SK-N-SH (cell line): ENCODE data around the gene SP100. TPM values are rescaled to one million over a fixed set of nuclear protein-coding genes. Genes with fewer than 3 reads are reported as not detected.

Experiments
- CTCF ChIA-PET: fragments of 300-600, 350-600 bp; formaldehyde crosslinking; extraction: SDS; loops from one replicate; lab custom pipeline; 2021; lab: Yijun Ruan, JAX
- POLR2A ChIA-PET: fragments of 350-600 bp; sonication (Branson Sonifier 250); formaldehyde crosslinking; extraction: SDS; loops from one replicate; lab custom pipeline; 2020; ENCODE audit warnings: antibody characterized with exemption, inconsistent platforms; lab: Yijun Ruan, JAX
- DNase-seq: peaks from one replicate; pipeline ENCODE4 v3.0.0; 2012
- H2AFZ ChIP-seq: fragments of 200-600 bp; sonication (generic); 2 replicates; pipeline ENCODE4 v1.8.1; 2016; ENCODE audit warnings: antibody characterized with exemption, mild to moderate bottlenecking, low read depth
- H3F3A ChIP-seq: fragments of 200-600 bp; sonication (generic); replicated peaks from 2 replicates; pipeline ENCODE3; 2016; ENCODE audit warnings: antibody characterized with exemption, mild to moderate bottlenecking; ENCODE audit not compliant: insufficient read depth
- H3K27ac ChIP-seq, 2 experiments: fragments of 200-500 bp in 1 of 2; fragments of 200-600 bp in 1 of 2; sonication (Bioruptor generic) in 1 of 2; sonication (generic), shearing (Covaris generic) in 1 of 2; 2 replicates each; pipeline versions ENCODE4 v1.5.1 to v1.6.1; 2014 to 2016; ENCODE audit warnings: low read depth in 2 of 2, inconsistent platforms in 1 of 2, low read length in 1 of 2, mild to moderate bottlenecking in 1 of 2, mixed read lengths in 1 of 2
- H3K27me3 ChIP-seq: fragments of 200-600 bp; sonication (generic), shearing (Covaris generic); 2 replicates; pipeline ENCODE4 v1.6.1; 2016; ENCODE audit warnings: mixed run types; ENCODE audit not compliant: insufficient read depth
- H3K36me3 ChIP-seq, 2 experiments: fragments of 200-500 bp in 1 of 2; fragments of 200-600 bp in 1 of 2; sonication (Bioruptor generic) in 1 of 2; sonication (generic) in 1 of 2; replicated peaks in 1 of 2; 2 replicates each; pipeline versions ENCODE3 to v1.5.1; 2014 to 2016; ENCODE audit warnings: low read length in 1 of 2, mild to moderate bottlenecking in 1 of 2; ENCODE audit not compliant: insufficient read depth in 2 of 2, control insufficient read depth in 1 of 2
- H3K4me1 ChIP-seq, 2 experiments: fragments of 200-500 bp in 1 of 2; fragments of 200-600 bp in 1 of 2; sonication (Bioruptor generic) in 1 of 2; sonication (generic), shearing (Covaris generic) in 1 of 2; 2 replicates each; pipeline versions ENCODE4 v1.5.1 to v1.6.1; 2014 to 2016; ENCODE audit warnings: low read depth in 1 of 2, low read length in 1 of 2, mixed run types in 1 of 2; ENCODE audit not compliant: insufficient read depth in 2 of 2, control insufficient read depth in 1 of 2
- H3K4me2 ChIP-seq: fragments of 200-600 bp; sonication (generic), shearing (Covaris generic); 2 replicates; pipeline ENCODE4 v1.6.1; 2017; ENCODE audit warnings: mixed run types
- H3K4me3 ChIP-seq, 2 experiments: fragments of 200-500 bp in 1 of 2; fragments of 200-600 bp in 1 of 2; sonication (Bioruptor generic) in 1 of 2; sonication (generic), shearing (Covaris generic) in 1 of 2; 2 replicates each; pipeline versions ENCODE4 v1.5.1 to v1.8.1; 2014 to 2016; ENCODE audit warnings: low read depth in 2 of 2, inconsistent platforms in 1 of 2, low read length in 1 of 2, mild to moderate bottlenecking in 1 of 2, mixed read lengths in 1 of 2, moderate library complexity in 1 of 2
- H3K79me2 ChIP-seq: fragments of 200-600 bp; sonication (generic); 2 replicates; pipeline ENCODE4 v1.8.1; 2017; ENCODE audit warnings: mild to moderate bottlenecking; ENCODE audit not compliant: insufficient read depth
- H3K9ac ChIP-seq: fragments of 200-600 bp; sonication (generic); 2 replicates; pipeline ENCODE4 v1.6.1; 2017; ENCODE audit warnings: mixed run types
- H3K9me2 ChIP-seq: fragments of 200-600 bp; sonication (generic); 2 replicates; pipeline ENCODE4 v1.6.1; 2017; ENCODE audit warnings: mixed run types
- H3K9me3 ChIP-seq: fragments of 200-600 bp; sonication (generic); 2 replicates; pipeline ENCODE4 v1.6.1; 2017; ENCODE audit warnings: mixed run types, mild to moderate bottlenecking, moderate library complexity
- H4K20me1 ChIP-seq: fragments of 200-600 bp; sonication (generic); 2 replicates; pipeline ENCODE4 v1.6.1; 2017; ENCODE audit warnings: mild to moderate bottlenecking, mixed run types; ENCODE audit not compliant: insufficient read depth
- CHD2 ChIP-seq: fragments of 150-350 bp; IDR thresholded peaks from 2 replicates; pipeline ENCODE4 v1.6.1; 2018; ENCODE audit warnings: low read length; ENCODE audit not compliant: partially characterized antibody
- ELF1 ChIP-seq: IDR thresholded peaks from 2 replicates; pipeline ENCODE4 v1.4.0; 2012
- EZH2phosphoT487 ChIP-seq: fragments of 200-600 bp; sonication (generic); IDR thresholded peaks from 2 replicates; pipeline ENCODE4 v1.6.1; 2017; ENCODE audit warnings: low read depth, mixed run types, mild to moderate bottlenecking, antibody characterized with exemption, moderate library complexity, borderline replicate concordance
- GABPA ChIP-seq: IDR thresholded peaks from 2 replicates; pipeline ENCODE4 v1.4.0; 2012; ENCODE audit warnings: low read depth, mild to moderate bottlenecking
- JUND ChIP-seq: IDR thresholded peaks from 2 replicates; pipeline ENCODE4 v1.4.0; 2012
- SIN3A ChIP-seq: IDR thresholded peaks from 2 replicates; pipeline ENCODE4 v1.6.1; 2012; ENCODE audit warnings: low read depth, mild to moderate bottlenecking, low read length, moderate library complexity, borderline replicate concordance
- SMC3 ChIP-seq: IDR thresholded peaks from 2 replicates; pipeline ENCODE4 v1.6.1; 2012; ENCODE audit warnings: low read depth, low read length, improper control_type of control experiment
- TEAD4 ChIP-seq: IDR thresholded peaks from 2 replicates; pipeline ENCODE4 v1.4.0; 2012; ENCODE audit warnings: mild to moderate bottlenecking, borderline replicate concordance; ENCODE audit not compliant: insufficient read depth
- WGBS: methylation state at CpG from one replicate; pipeline ENCODE4 v1.1.6; 2017; ENCODE audit warnings: low lambda C conversion rate; 5-methylcytosine and 5-hydroxymethylcytosine counted together
- polyA plus RNA-seq, 3 experiments: library from polyadenylated mRNA; depleted of rRNA; stranded (reverse); fragments of >200 nt; gene quantifications; 2 replicates each; pipeline ENCODE4 v1.2.3, GENCODE V29; 2012
- TF ChIP-seq, protein P1 (sequence below): IDR thresholded peaks from 2 replicates; pipeline ENCODE4 v1.4.0; 2012; ENCODE audit warnings: low read depth, borderline replicate concordance
- TF ChIP-seq, protein P2 (sequence below): fragments of 150-350 bp; IDR thresholded peaks from 2 replicates; pipeline ENCODE4 v1.6.1; 2017; ENCODE audit warnings: antibody characterized with exemption, low read length, low read depth, borderline replicate concordance
- TF ChIP-seq, protein P3 (sequence below): fragments of 200-600 bp; sonication (generic); IDR thresholded peaks from 2 replicates; pipeline ENCODE4 v1.6.1; 2017; ENCODE audit warnings: antibody characterized with exemption, mild to moderate bottlenecking, moderate library complexity
- TF ChIP-seq, protein P4 (sequence below): IDR thresholded peaks from 2 replicates; pipeline ENCODE4 v1.6.1; 2012; ENCODE audit warnings: mild to moderate bottlenecking, low read depth, low read length, moderate library complexity

The SP100 gene
- polyA plus RNA-seq, 1 of the 3 experiments (the other 2 are of a cell fraction): 38.1 TPM

DNA sequence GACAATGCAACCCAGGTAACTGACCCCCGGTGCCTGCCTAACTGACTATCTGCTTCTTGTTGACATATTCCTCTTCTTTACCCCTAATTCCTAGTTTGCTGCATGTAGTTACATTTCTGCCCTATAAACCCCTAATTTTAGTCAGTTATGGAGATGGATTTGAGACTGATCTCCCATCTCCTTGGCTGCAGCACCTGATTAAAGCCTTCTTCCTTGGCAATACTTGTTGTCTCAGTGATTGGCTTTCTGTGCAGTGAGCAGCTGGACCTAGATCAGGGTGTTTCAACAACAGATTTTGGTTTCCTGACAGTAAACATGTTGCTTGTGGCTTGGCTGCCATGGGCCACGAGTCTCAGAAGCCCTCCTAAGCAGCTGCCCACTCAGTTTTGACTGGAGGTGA is 105.4 kb downstream of the SP100 start:
- Histone ChIP-seq H4K20me1 (no peaks in the 10 kb centered on the region), H3K79me2 (no peaks in the 10 kb centered on the region), H3K4me3 (no peak overlapping the region), H3K4me1 (no peaks in the 10 kb centered on the region), H3K27me3 (no peaks in the 10 kb centered on the region), H3K9ac (no peak overlapping the region), H3K4me2 (no peak overlapping the region), H3K9me3 (peaks cover 18% of the 10 kb centered on the region), H3F3A (peaks cover 3% of the 10 kb centered on the region), H3K9me2 (no peaks in the 10 kb centered on the region), H3K36me3 (peaks cover 0 to 13% of the 10 kb centered on the region in 2 experiments), H2AFZ (no peak overlapping the region), H3K27ac (no peak overlapping the region)
- ChIA-PET CTCF (no interaction called here), POLR2A (no interaction called here)
- 13% methylated on average over 2 of the region's 2 CpGs for WGBS
- no peak for DNase-seq
- TF ChIP-seq, protein P1, sequence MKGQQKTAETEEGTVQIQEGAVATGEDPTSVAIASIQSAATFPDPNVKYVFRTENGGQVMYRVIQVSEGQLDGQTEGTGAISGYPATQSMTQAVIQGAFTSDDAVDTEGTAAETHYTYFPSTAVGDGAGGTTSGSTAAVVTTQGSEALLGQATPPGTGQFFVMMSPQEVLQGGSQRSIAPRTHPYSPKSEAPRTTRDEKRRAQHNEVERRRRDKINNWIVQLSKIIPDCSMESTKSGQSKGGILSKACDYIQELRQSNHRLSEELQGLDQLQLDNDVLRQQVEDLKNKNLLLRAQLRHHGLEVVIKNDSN: no peak

DNA sequence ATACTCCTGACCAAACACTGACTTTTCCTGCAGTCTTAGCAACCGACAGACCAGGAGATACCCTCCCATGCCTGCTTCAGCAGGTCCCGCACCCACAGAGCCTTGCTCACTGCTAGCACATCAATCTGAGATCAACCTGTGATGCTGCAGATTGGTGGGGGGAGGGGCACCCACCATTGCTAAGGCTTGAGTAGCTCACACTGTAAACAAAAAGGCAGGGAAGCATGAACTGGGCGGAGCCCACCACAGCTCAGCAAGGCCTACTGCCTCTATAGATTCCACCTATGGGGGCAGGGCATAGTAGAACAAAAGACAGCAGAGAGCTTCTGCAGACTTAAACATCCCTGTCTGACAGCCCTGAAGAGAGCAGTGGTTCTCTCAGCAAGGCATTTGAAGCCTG is 109.7 kb downstream of the SP100 start:
- no peak overlapping the region for H3K4me2 ChIP-seq
- peaks cover 27% of the 10 kb centered on the region for H3K9me3 ChIP-seq
- DNase-seq: no peak
- H4K20me1 ChIP-seq: no peaks in the 10 kb centered on the region
- no peak overlapping the region for H2AFZ ChIP-seq
- 7% methylated on average over 2 of the region's 3 CpGs for WGBS
- H3K9me2 ChIP-seq: no peaks in the 10 kb centered on the region
- no peak overlapping the region for H3K27ac ChIP-seq
- no peaks in the 10 kb centered on the region for H3K79me2 ChIP-seq
- no peaks in the 10 kb centered on the region for H3K27me3 ChIP-seq
- TF ChIP-seq ELF1: no peak
- no peak for TF ChIP-seq TEAD4
- no peak for TF ChIP-seq EZH2phosphoT487
- TF ChIP-seq, protein P2, sequence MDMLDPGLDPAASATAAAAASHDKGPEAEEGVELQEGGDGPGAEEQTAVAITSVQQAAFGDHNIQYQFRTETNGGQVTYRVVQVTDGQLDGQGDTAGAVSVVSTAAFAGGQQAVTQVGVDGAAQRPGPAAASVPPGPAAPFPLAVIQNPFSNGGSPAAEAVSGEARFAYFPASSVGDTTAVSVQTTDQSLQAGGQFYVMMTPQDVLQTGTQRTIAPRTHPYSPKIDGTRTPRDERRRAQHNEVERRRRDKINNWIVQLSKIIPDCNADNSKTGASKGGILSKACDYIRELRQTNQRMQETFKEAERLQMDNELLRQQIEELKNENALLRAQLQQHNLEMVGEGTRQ: no peak
- TF ChIP-seq, protein P3, sequence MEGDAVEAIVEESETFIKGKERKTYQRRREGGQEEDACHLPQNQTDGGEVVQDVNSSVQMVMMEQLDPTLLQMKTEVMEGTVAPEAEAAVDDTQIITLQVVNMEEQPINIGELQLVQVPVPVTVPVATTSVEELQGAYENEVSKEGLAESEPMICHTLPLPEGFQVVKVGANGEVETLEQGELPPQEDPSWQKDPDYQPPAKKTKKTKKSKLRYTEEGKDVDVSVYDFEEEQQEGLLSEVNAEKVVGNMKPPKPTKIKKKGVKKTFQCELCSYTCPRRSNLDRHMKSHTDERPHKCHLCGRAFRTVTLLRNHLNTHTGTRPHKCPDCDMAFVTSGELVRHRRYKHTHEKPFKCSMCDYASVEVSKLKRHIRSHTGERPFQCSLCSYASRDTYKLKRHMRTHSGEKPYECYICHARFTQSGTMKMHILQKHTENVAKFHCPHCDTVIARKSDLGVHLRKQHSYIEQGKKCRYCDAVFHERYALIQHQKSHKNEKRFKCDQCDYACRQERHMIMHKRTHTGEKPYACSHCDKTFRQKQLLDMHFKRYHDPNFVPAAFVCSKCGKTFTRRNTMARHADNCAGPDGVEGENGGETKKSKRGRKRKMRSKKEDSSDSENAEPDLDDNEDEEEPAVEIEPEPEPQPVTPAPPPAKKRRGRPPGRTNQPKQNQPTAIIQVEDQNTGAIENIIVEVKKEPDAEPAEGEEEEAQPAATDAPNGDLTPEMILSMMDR: no peak
- no peak for TF ChIP-seq SIN3A
- TF ChIP-seq, protein P4, sequence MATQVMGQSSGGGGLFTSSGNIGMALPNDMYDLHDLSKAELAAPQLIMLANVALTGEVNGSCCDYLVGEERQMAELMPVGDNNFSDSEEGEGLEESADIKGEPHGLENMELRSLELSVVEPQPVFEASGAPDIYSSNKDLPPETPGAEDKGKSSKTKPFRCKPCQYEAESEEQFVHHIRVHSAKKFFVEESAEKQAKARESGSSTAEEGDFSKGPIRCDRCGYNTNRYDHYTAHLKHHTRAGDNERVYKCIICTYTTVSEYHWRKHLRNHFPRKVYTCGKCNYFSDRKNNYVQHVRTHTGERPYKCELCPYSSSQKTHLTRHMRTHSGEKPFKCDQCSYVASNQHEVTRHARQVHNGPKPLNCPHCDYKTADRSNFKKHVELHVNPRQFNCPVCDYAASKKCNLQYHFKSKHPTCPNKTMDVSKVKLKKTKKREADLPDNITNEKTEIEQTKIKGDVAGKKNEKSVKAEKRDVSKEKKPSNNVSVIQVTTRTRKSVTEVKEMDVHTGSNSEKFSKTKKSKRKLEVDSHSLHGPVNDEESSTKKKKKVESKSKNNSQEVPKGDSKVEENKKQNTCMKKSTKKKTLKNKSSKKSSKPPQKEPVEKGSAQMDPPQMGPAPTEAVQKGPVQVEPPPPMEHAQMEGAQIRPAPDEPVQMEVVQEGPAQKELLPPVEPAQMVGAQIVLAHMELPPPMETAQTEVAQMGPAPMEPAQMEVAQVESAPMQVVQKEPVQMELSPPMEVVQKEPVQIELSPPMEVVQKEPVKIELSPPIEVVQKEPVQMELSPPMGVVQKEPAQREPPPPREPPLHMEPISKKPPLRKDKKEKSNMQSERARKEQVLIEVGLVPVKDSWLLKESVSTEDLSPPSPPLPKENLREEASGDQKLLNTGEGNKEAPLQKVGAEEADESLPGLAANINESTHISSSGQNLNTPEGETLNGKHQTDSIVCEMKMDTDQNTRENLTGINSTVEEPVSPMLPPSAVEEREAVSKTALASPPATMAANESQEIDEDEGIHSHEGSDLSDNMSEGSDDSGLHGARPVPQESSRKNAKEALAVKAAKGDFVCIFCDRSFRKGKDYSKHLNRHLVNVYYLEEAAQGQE: no peak
- no peak for TF ChIP-seq GABPA
- TF ChIP-seq CHD2: no peak
- no peak for TF ChIP-seq JUND
- TF ChIP-seq SMC3: no peak
- POLR2A ChIA-PET: no interaction called here
- H3F3A ChIP-seq: no peaks in the 10 kb centered on the region
- no peak overlapping the region for H3K9ac ChIP-seq
- peaks cover 0 to 12% of the 10 kb centered on the region in 2 experiments for H3K36me3 ChIP-seq
- H3K4me3 ChIP-seq: no peak overlapping the region
- H3K4me1 ChIP-seq: no peaks in the 10 kb centered on the region
- CTCF ChIA-PET: no interaction called here
